Measurements from ENCODE around the gene TKT.

Gene TKT

DNA sequence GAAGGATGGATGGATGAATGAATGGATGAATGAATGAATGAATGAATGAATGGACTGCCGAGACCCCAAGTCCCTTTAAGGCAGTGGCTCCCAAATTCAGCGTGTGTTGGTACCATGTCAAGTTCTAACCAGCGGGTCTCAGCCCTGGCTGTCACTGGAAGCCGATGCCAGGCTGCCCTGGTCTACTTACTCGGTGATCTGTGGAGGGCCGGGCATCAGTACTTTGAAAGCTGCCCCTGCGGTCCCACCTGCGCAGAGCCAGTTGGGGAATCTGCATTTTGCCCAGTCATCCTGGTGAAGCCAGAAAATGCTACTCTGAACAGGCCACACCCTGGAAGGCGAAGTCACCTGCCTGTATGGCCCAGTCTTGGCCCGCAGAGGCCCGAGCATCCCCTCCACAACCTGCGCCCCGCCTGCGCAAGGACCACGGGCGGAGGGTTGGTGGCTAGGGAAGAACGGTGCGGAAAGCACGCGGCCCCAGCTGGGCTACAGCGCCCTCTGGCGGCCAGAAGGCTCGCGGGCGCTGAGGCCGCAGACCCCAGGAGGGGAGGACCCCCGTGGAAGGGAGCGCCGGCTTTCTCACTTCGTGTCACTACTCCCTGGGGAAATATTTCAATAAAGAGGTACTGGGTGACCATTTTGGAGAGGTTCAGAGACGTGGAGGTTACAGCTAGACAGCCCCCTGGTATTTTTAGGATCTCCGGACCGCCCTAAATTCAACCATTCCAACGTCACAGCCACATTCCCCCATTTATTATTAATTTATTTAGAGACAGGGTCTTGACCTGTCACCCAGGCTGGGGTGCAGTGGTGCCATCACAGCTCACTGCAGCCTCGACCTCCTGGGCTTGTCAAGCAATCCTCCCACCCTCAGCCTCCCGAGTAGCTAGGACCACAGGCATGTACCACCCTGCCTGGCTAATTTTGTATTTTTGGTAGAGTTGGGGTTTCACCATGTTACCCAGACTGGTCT lies 59.9 kb downstream of the TKT start:
- peaks cover 29% of the 10 kb centered on the region for H3K4me1 ChIP-seq (ENCODE audit: control insufficient read depth, insufficient read depth, low read length)
- peaks cover 0 to 3% of the 10 kb centered on the region in 2 donors for H3K27me3 ChIP-seq (ENCODE audit: control insufficient read depth in 1 of 2, insufficient read depth in 2 of 2, low read length in 2 of 2)
- H3K27ac ChIP-seq (ENCODE audit: low read length): no peak overlapping the region
- no peak overlapping the region for H3K9ac ChIP-seq (ENCODE audit: low read length in 2 of 2)
- peaks cover 0 to 3% of the 10 kb centered on the region in 2 donors for H3K36me3 ChIP-seq (ENCODE audit: control insufficient read depth in 2 of 2, insufficient read depth in 2 of 2, low read length in 2 of 2)
- H3K4me3 ChIP-seq (ENCODE audit: low read length in 2 of 2): no peak overlapping the region
- no peaks in the 10 kb centered on the region for H3K9me3 ChIP-seq (ENCODE audit: control insufficient read depth in 2 of 2, low read length in 2 of 2)

- no peak overlapping the region for H3K4me3 ChIP-seq (ENCODE audit: low read length in 2 of 2)
- H3K27me3 ChIP-seq (ENCODE audit: control insufficient read depth in 1 of 2, insufficient read depth in 2 of 2, low read length in 2 of 2): peaks cover 0 to 3% of the 10 kb centered on the region in 2 donors
- peaks cover 0 to 6% of the 10 kb centered on the region in 2 donors for H3K36me3 ChIP-seq (ENCODE audit: control insufficient read depth in 2 of 2, insufficient read depth in 2 of 2, low read length in 2 of 2)
- no peak overlapping the region for H3K9ac ChIP-seq (ENCODE audit: low read length in 2 of 2)
- H3K9me3 ChIP-seq (ENCODE audit: control insufficient read depth in 2 of 2, low read length in 2 of 2): no peaks in the 10 kb centered on the region
- H3K27ac ChIP-seq (ENCODE audit: low read length): no peak overlapping the region
- H3K4me1 ChIP-seq (ENCODE audit: control insufficient read depth, insufficient read depth, low read length): peaks cover 29% of the 10 kb centered on the region
Observed at GRCh38 chr3:53195066-53195450, 60.8 kb downstream of the TKT start.

DNA sequence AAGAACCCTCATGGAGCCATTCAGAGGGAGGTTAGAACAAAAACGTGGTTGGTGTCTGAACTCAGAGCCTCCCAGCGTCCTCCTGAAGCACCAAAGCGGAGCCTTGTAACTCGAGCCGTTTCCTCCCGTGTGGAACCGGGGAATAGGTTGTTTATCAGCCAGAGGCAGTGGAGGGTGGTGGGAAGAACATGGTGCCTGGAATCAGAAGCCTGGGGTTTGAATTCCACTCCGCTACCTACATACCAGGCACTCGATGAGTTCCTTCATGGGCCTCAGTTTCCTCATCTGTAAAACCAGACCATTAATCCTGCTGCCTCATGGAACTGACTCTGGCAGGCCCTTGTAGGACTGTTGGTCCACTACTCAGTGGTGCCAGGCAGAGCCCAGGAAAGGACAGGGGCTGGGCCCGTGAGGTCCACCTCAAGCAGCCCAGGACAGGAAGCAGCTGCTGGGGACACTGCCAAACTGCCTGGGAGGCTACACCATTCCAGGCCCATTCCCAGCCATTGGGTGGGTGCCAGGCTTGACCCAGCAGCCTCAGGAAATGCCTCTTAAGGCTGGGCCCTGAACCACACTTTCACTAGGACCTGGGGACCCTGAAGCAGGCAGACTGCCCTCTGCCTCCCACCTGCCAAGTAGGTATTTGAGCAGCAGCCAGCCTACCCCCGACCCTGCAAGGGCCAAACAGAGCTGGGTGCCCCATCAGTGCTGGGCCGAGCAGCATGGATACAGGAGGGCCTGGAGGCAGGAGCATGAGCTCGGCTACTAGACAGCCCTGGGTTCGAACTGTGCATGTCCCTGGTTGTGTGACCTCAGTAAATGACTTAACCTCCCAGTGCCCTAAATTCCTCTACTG lies 61.4 kb downstream of the TKT start:
- Histone ChIP-seq H3K4me1 (ENCODE audit: control insufficient read depth, insufficient read depth, low read length) (peaks cover 29% of the 10 kb centered on the region), H3K9ac (ENCODE audit: low read length in 2 of 2) (no peak overlapping the region), H3K4me3 (ENCODE audit: low read length in 2 of 2) (no peak overlapping the region), H3K27me3 (ENCODE audit: control insufficient read depth in 1 of 2, insufficient read depth in 2 of 2, low read length in 2 of 2) (peaks cover 0 to 3% of the 10 kb centered on the region in 2 donors), H3K9me3 (ENCODE audit: control insufficient read depth in 2 of 2, low read length in 2 of 2) (no peaks in the 10 kb centered on the region), H3K36me3 (ENCODE audit: control insufficient read depth in 2 of 2, insufficient read depth in 2 of 2, low read length in 2 of 2) (peaks cover 0 to 10% of the 10 kb centered on the region in 2 donors), H3K27ac (ENCODE audit: low read length) (peak overlapping the region; percentile 60)

GRCh38 chr3:53193466-53194209 lies 62.2 kb downstream of the TKT start:
- Histone ChIP-seq H3K27ac (ENCODE audit: low read length) (peak overlapping the region; percentile 60), H3K4me3 (ENCODE audit: low read length in 2 of 2) (peak overlapping the region in 1 of 2 donors; percentile 35), H3K4me1 (ENCODE audit: control insufficient read depth, insufficient read depth, low read length) (peaks cover 29% of the 10 kb centered on the region), H3K9me3 (ENCODE audit: control insufficient read depth in 2 of 2, low read length in 2 of 2) (no peaks in the 10 kb centered on the region), H3K27me3 (ENCODE audit: control insufficient read depth in 1 of 2, insufficient read depth in 2 of 2, low read length in 2 of 2) (peaks cover 0 to 3% of the 10 kb centered on the region in 2 donors), H3K36me3 (ENCODE audit: control insufficient read depth in 2 of 2, insufficient read depth in 2 of 2, low read length in 2 of 2) (peaks cover 0 to 15% of the 10 kb centered on the region in 2 donors), H3K9ac (ENCODE audit: low read length in 2 of 2) (peak overlapping the region in 1 of 2 donors; percentile 13)

DNA sequence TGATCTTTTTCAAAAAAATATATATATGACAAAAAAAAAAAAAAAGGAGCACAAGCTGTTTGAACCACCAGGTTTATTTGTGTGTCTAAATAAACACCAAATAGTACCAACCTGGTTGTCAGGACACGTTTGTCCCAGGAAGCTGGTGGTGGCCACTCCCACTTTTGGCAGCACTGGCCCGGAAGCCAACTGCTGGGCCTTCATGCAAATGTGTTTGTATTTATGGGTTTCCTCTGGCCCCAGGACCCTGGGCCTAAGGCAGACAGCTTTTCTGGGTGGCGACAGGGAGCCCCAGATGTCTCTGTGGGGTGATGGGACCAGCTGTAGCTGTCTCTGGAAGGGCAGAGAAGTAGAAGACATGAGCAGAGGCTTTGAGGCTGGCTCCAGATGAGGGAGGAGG lies 63.2 kb downstream of the TKT start:
- Histone ChIP-seq H3K27me3 (ENCODE audit: control insufficient read depth in 1 of 2, insufficient read depth in 2 of 2, low read length in 2 of 2) (no peaks in the 10 kb centered on the region), H3K27ac (ENCODE audit: low read length) (no peak overlapping the region), H3K9me3 (ENCODE audit: control insufficient read depth in 2 of 2, low read length in 2 of 2) (no peaks in the 10 kb centered on the region), H3K9ac (ENCODE audit: low read length in 2 of 2) (no peak overlapping the region), H3K4me1 (ENCODE audit: control insufficient read depth, insufficient read depth, low read length) (peaks cover 29% of the 10 kb centered on the region), H3K4me3 (ENCODE audit: low read length in 2 of 2) (no peak overlapping the region), H3K36me3 (ENCODE audit: control insufficient read depth in 2 of 2, insufficient read depth in 2 of 2, low read length in 2 of 2) (peaks cover 0 to 19% of the 10 kb centered on the region in 2 donors)

DNA sequence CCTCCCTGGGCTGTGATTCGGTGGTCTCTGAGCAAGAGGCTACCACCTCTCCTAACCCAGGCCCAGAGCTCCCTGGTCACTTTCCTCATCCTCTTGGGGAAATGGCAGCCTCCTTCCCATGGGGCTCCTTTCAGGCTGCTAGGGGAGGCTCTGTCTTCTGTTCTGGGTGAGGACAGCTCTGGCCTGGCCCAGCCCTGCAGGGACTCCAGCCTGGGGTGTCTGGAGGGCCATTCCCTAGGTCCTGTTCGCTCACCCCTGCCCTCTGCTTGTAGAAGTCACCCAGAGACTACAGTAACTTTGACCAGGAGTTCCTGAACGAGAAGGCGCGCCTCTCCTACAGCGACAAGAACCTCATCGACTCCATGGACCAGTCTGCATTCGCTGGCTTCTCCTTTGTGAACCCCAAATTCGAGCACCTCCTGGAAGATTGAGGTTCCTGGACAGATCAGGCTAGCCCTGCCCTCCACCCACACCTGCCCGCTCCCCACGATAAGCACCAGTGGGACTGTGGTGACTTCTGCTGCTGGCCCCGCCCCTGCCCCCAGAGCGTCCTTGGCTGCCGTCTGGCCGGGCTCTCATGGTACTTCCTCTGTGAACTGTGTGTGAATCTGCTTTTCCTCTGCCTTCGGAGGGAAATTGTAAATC lies 63.9 kb downstream of the TKT start:
- H3K36me3 ChIP-seq (ENCODE audit: control insufficient read depth in 2 of 2, insufficient read depth in 2 of 2, low read length in 2 of 2): peaks cover 0 to 23% of the 10 kb centered on the region in 2 donors
- H3K4me1 ChIP-seq (ENCODE audit: control insufficient read depth, insufficient read depth, low read length): peaks cover 29% of the 10 kb centered on the region
- H3K9me3 ChIP-seq (ENCODE audit: control insufficient read depth in 2 of 2, low read length in 2 of 2): no peaks in the 10 kb centered on the region
- no peak overlapping the region for H3K9ac ChIP-seq (ENCODE audit: low read length in 2 of 2)
- H3K27ac ChIP-seq (ENCODE audit: low read length): no peak overlapping the region
- H3K27me3 ChIP-seq (ENCODE audit: control insufficient read depth in 1 of 2, insufficient read depth in 2 of 2, low read length in 2 of 2): no peaks in the 10 kb centered on the region
- no peak overlapping the region for H3K4me3 ChIP-seq (ENCODE audit: low read length in 2 of 2)

DNA sequence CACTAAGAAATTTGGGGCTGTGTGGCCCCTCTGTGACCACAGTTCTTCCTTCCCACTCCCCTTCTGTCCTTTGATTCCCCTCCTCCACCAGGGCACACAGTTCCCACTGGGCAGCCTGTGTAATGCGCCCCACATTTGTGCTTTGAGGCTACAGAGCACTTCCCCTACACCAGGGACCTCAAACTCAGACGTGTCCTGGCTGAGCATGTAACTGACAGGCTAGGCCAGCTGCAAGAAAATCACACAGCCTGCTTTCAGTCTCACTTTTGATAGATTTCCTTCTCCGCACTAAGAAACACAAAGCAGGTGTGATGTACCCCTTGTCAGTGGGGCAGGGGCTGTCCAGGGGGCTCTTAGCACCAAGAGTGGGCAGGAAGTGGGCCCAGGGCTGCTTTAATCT lies 65.2 kb downstream of the TKT start:
- Histone ChIP-seq H3K4me3 (ENCODE audit: low read length in 2 of 2) (no peak overlapping the region), H3K9ac (ENCODE audit: low read length in 2 of 2) (no peak overlapping the region), H3K4me1 (ENCODE audit: control insufficient read depth, insufficient read depth, low read length) (peaks cover 28% of the 10 kb centered on the region), H3K36me3 (ENCODE audit: control insufficient read depth in 2 of 2, insufficient read depth in 2 of 2, low read length in 2 of 2) (peaks cover 7 to 32% of the 10 kb centered on the region in 2 donors), H3K27ac (ENCODE audit: low read length) (no peak overlapping the region), H3K27me3 (ENCODE audit: control insufficient read depth in 1 of 2, insufficient read depth in 2 of 2, low read length in 2 of 2) (no peaks in the 10 kb centered on the region), H3K9me3 (ENCODE audit: control insufficient read depth in 2 of 2, low read length in 2 of 2) (no peaks in the 10 kb centered on the region)

DNA sequence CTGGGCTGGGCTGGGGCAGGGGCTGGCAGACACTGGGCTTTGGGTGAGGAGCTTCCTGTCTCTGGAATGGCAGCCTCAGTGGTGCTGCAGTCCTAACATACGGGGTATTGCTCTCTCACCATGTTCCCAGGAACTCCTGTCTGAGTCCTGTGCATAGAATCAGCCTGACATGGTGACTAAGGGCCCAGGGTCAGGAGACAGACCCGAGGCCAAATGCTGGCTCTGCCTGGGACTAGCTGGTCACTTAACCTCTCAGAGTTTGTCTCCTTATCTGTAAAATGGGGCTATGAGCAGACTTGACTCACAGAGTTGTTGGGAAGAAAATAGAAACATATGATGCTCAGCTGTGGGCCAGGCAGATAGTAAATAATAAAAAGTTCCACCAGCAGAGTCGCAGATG lies 66.5 kb downstream of the TKT start:
- no peak overlapping the region for H3K9ac ChIP-seq (ENCODE audit: low read length in 2 of 2)
- peaks cover 15 to 32% of the 10 kb centered on the region in 2 donors for H3K36me3 ChIP-seq (ENCODE audit: control insufficient read depth in 2 of 2, insufficient read depth in 2 of 2, low read length in 2 of 2)
- no peaks in the 10 kb centered on the region for H3K27me3 ChIP-seq (ENCODE audit: control insufficient read depth in 1 of 2, insufficient read depth in 2 of 2, low read length in 2 of 2)
- no peak overlapping the region for H3K4me3 ChIP-seq (ENCODE audit: low read length in 2 of 2)
- peaks cover 15% of the 10 kb centered on the region for H3K4me1 ChIP-seq (ENCODE audit: control insufficient read depth, insufficient read depth, low read length)
- no peak overlapping the region for H3K27ac ChIP-seq (ENCODE audit: low read length)
- H3K9me3 ChIP-seq (ENCODE audit: control insufficient read depth in 2 of 2, low read length in 2 of 2): no peaks in the 10 kb centered on the region

- no peak overlapping the region for H3K4me3 ChIP-seq (ENCODE audit: low read length in 2 of 2)
- no peaks in the 10 kb centered on the region for H3K27me3 ChIP-seq (ENCODE audit: control insufficient read depth in 1 of 2, insufficient read depth in 2 of 2, low read length in 2 of 2)
- peaks cover 15 to 32% of the 10 kb centered on the region in 2 donors for H3K36me3 ChIP-seq (ENCODE audit: control insufficient read depth in 2 of 2, insufficient read depth in 2 of 2, low read length in 2 of 2)
- H3K27ac ChIP-seq (ENCODE audit: low read length): no peak overlapping the region
- peaks cover 9% of the 10 kb centered on the region for H3K4me1 ChIP-seq (ENCODE audit: control insufficient read depth, insufficient read depth, low read length)
- H3K9ac ChIP-seq (ENCODE audit: low read length in 2 of 2): no peak overlapping the region
- no peaks in the 10 kb centered on the region for H3K9me3 ChIP-seq (ENCODE audit: control insufficient read depth in 2 of 2, low read length in 2 of 2)
Observed at GRCh38 chr3:53188720-53189119, 67.1 kb downstream of the TKT start.

All from stomach smooth muscle (tissue), 2 donors.